SK-N-SH treated with all-trans-retinoic acid at 6 μM for 48 hours (cell line): Measurements from ENCODE around the gene TDRD7.

Experiments
- ESRRG ChIP-seq: fragments of 250-450 bp; sonication (Bioruptor Pico); IDR thresholded peaks from 2 replicates; pipeline ENCODE4 v1.6.1; 2021; ENCODE audit warnings: mild to moderate bottlenecking
- PPARA ChIP-seq: fragments of 250-450 bp; sonication (Bioruptor Pico); IDR thresholded peaks from 2 replicates; pipeline ENCODE4 v1.5.0; 2020; ENCODE audit warnings: mild to moderate bottlenecking, borderline replicate concordance
- TOX ChIP-seq: fragments of 250-450 bp; sonication (Bioruptor Pico); IDR thresholded peaks from 2 replicates; pipeline ENCODE4 v1.8.0; 2021; ENCODE audit warnings: mild to moderate bottlenecking, moderate library complexity, borderline replicate concordance
- TF ChIP-seq, protein P1 (sequence below): fragments of 250-450 bp; sonication (Bioruptor Pico); IDR thresholded peaks from 2 replicates; pipeline ENCODE4 v1.5.0; 2020; ENCODE audit warnings: mild to moderate bottlenecking, moderate library complexity

- no peak for TF ChIP-seq ESRRG (CRISPR knock-in tag)
- TF ChIP-seq TOX, result no peak
- TF ChIP-seq PPARA (CRISPR knock-in tag), result no peak
- TF ChIP-seq, protein P1, sequence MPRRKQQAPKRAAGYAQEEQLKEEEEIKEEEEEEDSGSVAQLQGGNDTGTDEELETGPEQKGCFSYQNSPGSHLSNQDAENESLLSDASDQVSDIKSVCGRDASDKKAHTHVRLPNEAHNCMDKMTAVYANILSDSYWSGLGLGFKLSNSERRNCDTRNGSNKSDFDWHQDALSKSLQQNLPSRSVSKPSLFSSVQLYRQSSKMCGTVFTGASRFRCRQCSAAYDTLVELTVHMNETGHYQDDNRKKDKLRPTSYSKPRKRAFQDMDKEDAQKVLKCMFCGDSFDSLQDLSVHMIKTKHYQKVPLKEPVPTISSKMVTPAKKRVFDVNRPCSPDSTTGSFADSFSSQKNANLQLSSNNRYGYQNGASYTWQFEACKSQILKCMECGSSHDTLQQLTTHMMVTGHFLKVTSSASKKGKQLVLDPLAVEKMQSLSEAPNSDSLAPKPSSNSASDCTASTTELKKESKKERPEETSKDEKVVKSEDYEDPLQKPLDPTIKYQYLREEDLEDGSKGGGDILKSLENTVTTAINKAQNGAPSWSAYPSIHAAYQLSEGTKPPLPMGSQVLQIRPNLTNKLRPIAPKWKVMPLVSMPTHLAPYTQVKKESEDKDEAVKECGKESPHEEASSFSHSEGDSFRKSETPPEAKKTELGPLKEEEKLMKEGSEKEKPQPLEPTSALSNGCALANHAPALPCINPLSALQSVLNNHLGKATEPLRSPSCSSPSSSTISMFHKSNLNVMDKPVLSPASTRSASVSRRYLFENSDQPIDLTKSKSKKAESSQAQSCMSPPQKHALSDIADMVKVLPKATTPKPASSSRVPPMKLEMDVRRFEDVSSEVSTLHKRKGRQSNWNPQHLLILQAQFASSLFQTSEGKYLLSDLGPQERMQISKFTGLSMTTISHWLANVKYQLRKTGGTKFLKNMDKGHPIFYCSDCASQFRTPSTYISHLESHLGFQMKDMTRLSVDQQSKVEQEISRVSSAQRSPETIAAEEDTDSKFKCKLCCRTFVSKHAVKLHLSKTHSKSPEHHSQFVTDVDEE (CRISPR knock-in tag), result no peak
These were observed 19.8 kb downstream of the TDRD7 start for GRCh38 chr9:97431549-97432143.
